NOMO-1 (cell line): ENCODE measurements around the gene CENPH.
"Not testable (repeated sequence)": the region's sequence is repeated elsewhere in the genome, so short reads cannot be mapped to it uniquely, and the experiment has no call there.

ENCODE experiments used
- DNase-seq, 2 experiments: peaks; one replicate each; lab custom pipeline; 2025; ENCODE audit not compliant: unreplicated experiment in 2 of 2; lab: John Stamatoyannopoulos, UW

Gene CENPH

DNA sequence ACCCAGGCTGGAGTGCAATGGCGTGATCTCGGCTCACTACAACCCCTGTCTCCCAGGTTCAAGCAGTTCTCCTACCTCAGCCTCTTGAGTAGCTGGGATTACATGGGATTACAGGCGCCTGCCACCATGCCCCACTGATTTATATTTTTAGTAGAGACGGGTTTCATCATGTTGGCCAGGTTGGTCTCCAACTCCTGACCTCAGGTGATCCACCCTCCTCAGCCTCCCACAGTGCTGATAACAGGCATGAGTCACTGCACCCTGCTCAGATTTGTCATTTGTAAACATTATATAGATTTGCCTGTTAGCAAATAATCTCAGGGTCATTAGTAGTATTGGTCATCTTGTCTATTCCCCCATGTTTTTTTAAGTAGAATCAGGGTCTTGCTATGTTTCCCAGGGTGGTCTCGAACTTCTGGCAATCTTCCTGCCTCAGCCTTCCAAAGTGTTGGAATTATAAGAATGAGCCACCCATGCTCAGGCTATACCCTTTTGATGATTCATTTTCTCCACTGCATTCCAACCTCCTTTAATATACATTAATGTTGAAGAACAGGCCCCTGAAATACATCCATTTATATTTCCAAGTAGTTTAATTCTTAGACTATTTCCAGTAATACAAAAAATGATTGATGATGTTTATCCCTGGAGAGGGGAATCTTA is 17.3 kb downstream of the CENPH start:
- no peak for DNase-seq

DNA sequence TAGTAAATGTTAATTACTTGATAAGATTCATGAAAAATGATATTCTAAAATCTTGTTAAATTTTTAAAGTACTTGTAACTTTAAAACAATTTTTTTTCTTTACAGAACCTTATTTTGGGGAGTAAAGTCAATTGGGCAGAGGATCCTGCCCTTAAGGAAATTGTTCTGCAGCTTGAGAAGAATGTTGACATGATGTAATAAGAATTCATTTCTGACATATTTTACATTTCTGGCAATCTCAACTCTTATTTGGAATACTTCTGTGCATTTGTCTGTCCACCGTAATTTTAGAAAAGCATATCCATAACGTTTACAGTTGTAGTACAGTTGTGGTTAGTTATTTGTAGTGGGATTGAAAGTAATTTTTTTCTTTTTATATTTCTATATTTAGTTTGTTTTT is 20.2 kb downstream of the CENPH start:
- DNase-seq, result no peak

DNA sequence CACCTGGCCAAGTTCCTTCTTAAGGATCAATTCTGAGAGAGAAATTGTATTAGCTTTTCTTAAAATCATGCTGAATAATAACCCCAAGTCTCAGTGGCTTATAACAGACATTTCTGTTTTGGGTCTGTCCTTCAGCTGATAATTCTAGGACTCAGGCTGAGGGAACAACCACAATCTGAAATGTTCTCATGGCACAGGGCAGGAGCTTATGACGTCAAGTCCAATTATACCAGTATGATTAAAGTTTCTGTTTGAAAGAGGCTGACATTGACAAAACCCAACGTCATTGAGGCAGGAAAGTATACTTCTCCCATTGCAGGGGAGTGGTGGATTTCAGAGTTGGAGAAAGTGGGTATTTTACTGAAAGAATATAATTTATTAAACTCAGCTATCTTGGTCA is 21.8 kb downstream of the CENPH start:
- no peak for DNase-seq

DNA sequence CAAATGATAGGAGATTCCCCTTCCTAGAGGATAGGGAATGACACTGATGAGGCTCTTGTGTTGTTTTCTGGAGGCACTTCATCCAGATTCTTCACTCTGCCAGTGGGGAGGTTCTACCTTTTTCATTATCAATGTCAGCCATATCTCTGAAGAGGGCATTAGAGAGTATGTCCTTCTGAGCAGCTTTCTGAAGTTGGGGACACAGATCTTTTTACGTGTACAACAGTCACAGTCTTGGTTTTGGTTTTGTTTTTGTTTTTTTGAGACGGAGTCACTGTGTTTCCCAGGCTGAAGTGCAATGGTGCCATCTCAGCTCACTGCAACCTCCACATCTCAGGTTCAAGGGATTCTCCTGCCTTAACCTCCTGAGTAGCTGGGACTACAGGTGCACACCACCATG is 22.6 kb downstream of the CENPH start:
- no peak for DNase-seq

DNA sequence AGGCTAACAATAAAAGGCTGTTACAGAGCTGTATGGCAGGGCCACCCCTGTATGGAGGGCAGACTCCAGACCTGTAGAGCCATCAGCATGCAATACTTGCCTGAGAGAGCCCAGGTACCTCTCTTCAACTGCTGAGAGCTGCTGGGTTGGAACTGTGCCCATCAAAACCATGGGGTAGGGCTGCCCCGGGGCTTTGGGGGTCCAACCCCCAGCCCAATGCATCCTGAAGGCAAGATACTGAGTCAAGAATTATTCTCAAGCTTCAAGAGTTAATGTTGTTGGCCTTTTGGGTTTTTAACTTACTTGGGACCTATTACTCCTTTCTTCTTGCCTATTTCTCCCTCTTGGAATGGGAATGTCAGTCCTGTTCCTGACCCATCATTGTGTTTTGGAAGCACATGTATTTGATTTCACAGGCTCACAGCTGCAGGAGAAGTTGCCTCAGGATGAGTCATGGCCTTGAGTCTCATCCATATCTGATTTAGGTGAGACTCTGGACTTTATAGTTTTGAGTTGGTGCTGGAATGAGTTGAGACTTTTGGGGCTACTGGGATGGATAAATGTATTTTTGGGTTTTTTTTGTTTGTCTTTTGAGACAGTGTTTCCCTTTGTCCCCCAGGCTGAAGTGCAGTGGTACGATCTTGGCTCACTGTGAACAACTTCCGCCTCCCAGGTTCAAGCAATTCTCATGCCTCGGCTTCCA is 24.3 kb downstream of the CENPH start:
- DNase-seq, result no peak

DNA sequence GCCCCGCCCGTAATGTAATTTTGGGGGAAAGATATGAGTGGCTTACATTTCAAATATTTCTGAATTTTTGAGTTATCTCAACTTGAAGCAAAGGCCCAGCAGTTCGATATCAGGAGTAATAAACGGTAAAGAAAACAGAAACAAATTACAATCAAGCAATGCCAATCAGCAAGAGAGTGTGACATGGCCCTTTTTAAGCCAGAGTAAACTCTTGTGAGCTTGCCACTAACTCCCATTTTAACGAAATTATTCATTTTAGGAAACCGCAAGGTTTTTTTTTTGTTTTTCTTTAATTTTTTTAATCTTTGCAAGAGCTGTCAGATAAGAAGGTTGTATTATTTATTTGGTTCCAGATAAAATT is 27.7 kb downstream of the CENPH start:
- DNase-seq, result no peak

DNA sequence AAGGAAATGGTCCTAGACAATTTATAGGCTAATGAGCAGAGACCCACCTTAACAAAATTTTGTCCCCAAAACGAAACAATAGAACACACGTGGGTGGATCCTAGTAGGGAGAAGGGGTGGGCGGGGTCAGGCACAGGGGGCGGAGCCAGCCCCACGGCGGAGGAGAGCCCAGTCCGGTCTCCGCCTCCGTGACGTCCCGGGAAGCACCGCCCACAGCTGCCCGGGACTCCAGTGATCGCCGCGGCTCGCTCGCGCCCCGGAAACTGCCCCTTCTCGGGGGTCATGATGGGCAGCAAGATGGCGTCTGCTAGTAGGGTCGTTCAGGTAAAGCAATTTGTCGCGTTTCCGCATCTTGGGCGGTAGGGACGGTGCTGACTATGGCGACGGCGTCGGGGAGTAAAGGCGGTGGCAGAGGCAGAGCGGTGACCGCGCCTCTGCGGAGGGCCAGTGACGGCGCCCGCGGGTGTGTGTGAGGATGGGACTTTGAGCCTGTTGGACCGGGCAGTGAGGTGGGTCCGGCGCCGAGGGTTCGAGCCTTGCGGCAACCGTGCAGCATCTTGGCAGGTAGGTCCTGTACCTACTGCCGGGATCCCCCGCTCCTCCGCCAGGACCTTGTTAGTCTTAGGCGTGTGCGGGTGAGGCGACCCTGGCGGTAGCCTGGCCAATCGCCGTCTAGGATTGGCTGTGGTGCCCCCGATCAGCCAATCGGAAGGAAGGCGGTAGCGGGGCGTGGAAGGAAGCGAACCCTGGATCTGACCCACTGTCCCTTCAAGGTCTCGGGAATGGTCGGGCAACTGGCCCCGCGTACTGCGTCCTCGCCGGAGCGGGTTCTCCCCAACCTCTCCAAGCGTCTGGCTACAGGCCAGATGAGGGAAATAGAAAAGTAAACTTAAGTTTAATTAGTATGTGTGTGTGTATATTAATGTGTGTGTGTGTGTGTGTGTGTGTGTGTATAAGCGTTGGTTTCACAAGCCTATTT is 28.5 kb downstream of the CENPH start:
- DNase-seq, result peak; percentile 90 to 93

DNA sequence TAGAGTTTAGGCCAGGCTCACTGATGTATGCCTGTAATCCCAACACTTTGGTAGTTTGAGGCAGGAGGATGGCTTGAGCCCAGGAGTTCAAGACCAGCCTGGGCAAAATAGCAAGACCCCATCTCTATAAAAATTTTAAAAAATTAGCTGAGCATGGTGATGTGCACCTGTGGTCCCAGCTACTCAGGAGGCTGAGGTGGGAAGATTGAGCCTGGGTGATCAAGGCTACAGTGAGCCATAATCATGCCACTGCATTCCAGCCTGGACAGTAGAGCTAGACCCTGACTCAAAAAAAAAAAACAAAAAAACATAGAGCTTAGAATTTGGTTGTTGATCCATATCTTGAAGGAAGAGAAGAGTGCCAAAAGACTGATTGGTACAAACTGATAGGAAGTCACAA is 30.6 kb downstream of the CENPH start:
- DNase-seq, result no peak

DNA sequence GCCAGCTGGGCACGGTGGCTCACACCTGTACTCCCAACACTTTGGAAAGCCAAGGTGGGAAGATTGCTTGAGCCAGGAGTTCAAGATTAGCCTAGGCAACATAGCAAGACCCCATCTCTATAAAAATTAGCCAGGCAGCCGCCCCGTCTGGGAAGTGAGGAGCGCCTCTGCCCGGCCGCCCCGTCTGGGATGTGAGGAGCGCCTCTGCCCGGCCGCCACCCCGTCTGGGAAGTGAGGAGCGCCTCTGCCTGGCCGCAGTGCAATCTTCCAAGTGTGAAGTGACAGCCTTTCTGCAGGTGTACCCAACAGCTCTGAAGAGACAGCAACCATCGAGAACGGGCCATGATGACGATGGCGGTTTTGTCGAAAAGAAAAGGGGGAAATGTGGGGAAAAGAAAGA is 31.0 kb downstream of the CENPH start:
- not testable (repeated sequence) for DNase-seq

DNA sequence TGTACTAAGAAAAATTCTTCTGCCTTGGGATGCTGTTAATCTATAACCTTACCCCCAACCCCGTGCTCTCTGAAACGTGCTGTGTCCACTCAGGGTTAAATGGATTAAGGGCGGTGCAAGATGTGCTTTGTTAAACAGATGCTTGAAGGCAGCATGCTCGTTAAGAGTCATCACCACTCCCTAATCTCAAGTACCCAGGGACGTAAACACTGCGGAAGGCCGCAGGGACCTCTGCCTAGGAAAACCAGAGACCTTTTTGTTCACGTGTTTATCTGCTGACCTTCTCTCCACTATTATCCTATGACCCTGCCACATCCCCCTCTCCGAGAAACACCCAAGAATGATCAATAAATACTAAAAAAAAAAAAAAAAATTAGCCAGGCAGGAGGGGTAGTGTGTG is 31.4 kb downstream of the CENPH start:
- DNase-seq, result not testable (repeated sequence)

DNA sequence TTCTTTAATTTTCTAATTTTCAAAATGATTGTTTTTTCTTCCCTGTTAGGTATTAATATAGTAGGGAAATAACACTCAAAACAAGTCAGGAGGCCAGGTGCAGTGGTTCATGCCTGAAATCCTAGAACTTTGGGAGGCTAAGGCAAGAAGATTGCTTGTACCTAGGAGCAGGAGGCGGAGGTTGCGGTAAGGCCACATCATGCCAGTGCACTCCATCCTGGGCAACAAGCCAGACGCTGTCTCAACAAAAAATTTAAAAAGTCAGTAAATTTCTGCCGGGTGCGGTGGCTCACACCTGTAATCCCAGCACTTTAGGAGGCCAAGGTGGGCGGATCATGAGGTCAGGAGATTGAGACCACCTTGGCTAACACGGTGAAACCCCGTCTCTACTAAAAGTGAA is 35.1 kb downstream of the CENPH start:
- no peak for DNase-seq

DNA sequence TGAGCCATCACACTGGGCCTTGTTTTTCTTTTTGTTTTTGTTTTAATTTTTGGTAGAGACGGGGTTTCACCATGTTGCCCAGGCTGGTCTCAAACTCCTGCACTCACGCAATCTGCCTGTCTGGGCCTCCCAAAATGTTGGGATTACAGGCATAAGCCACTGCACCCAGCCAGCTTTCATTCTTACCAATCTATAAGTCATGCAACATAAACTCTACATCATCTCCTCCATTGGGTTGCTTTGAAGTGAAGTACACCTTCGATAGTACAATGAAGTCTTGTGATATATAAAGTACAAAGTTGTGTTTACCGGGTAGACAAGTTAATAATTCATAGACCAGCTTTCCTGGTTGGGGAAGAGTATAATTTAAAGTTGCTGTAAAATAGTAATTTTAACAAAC is 36.5 kb downstream of the CENPH start:
- no peak for DNase-seq

DNA sequence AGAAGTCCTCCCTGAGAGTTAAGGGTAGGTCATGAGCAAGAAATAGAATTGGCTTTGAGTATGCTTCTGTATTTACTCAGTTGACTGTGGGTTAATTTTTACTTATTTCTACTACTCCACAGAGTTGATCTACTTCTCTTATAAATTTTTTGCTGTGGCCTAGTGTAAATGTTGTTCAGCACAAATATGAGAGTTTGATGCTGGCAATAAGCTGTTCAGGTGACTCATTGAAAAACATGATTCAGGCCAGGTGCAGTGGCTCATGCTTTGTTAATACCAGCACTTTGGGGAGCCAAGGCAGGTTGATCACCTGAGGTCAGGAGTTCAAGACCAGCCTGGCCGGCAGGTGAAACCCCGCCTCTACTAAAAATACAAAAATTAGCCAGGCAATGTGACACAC is 40.8 kb downstream of the CENPH start:
- no peak for DNase-seq

DNA sequence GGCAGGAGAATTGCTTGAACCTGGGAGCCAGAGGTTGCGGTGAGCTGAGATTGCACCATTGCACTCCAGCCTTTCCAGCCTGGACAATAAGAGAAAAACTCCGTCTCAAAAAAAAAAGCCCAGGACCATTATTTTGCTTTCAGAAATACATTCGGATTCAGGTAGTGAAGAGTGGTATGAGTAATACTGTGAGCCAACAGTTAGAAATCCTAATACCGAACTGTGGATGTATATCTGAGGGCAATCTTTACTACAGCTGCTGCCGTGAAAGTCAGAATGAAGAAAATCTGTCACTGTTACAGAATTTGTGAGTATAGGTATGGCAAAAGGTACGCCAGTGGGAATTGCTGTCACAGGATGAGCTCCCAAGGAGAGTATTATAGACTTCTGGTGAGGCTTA is 41.9 kb downstream of the CENPH start:
- no peak for DNase-seq

DNA sequence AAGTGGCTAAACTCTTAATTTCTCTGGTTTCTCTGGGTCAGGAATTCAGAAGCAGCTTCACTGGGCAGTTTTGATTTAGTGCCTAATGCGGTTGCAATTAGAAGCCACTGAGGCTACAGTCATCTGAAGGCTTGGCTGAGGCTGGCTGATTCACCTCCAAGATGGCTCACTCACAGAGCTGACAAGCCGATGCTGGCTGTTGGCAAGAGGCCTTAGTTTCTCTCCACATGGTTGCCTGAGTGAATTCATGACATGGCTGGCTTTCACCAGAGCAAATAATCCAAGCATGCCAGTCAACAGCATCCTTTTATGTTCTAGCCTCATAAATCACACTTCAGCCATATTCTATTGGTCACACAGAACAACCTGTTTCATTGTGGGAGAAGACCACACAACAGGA is 42.5 kb downstream of the CENPH start:
- no peak for DNase-seq

DNA sequence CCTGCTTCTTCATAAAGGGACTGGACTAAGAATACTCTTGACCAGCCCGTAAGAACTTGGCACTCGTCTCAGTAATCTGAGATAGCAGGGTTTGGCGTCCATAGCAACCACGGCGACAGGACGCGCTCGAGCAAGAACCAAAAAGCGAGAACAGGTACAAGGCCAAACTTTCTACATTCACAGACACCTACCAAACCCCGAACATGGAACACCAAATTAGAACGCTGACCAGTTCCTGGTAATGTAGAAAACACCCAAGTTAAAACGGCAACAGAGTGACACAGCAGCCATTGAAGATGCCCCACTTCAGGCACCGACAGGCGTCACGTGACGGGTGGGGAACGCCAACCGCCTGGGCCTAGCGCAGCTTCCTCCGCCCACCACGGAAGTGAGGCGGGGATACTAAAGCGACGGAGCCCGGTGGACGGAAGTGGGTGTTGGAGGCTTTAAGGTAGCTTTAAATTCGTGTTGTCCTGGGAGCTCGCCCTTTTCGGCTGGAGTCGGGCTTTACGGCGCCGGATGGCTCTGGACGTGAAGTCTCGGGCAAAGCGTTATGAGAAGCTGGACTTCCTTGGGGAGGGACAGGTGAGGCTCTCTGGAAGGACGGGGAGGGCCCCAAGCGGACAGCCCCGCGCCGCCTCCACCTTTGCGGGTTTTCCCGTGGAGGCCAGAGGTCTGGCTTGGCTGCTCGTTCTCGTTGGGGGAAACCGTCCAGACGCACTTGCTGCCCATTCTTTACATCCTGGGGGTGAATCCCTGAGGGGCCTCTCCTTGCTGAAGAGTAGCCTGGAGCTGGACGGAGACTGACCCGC is 45.3 kb downstream of the CENPH start, which contains the start of gene CDK7:
CDK7 (plus strand) TSS at position 430 of the 812 bp plus-strand sequence; CDS start at position 520, 90 bp downstream.
- peak; percentile 95 to 98 for DNase-seq

DNA sequence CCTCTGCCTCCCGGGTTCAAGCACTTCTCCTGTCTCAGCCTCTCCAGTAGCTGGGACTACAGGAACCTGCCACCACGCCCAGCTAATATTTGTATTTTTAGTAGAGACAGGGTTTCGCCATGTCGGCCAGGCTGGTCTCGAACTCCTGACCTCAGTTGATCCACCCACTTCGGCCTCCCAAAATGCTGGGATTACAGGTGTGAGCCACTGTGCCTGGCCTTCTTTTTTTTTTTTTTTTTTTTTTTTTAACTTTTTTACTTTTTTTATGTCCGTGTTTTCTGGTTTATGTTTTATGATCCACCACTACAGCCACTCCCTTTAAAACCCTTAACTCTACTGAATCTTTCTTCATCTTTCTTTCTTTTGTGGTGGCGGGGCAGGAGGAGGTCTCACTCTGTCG is 47.4 kb downstream of the CENPH start:
- DNase-seq, result not testable (repeated sequence)

DNA sequence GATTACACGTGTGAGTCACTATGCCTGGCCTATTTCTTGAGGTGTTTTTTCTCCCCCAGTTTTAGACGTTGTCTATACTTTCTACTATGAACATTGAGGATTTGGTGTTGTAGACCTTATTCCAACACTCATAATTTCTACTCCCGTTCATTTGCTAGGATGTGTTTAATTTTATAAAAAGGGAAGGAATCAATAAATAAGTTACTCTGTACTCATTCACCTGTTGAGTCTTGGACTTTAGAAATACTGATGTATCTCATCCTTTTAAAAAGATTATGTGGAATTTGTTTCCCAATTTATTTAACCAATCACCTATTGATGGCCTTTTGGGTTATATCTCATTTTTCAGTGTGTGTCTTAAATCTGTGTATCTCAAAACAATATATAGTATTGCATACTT is 48.5 kb downstream of the CENPH start:
- no peak for DNase-seq

DNA sequence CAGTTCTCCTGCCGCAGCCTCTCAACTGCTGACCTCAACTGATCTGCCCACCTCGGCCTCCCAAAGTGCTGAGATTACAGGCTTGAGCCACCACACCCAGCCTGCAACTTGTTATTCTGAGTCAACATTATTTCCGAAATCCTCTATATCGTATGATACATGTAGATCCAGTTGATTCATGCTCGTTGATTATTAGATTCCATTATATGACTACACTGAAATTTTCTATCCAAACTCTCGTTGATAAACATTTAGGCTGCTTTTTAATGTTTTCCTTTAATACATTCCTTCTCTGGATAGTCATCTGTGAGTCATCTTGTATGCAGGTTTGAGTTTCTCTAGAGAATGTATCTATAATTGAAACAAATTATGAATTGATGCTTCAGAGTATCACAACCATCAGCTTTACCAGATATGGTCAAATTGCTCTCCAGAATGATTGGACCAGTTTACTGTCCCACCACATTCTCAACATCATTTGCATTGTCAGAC is 49.4 kb downstream of the CENPH start:
- DNase-seq, result no peak

DNA sequence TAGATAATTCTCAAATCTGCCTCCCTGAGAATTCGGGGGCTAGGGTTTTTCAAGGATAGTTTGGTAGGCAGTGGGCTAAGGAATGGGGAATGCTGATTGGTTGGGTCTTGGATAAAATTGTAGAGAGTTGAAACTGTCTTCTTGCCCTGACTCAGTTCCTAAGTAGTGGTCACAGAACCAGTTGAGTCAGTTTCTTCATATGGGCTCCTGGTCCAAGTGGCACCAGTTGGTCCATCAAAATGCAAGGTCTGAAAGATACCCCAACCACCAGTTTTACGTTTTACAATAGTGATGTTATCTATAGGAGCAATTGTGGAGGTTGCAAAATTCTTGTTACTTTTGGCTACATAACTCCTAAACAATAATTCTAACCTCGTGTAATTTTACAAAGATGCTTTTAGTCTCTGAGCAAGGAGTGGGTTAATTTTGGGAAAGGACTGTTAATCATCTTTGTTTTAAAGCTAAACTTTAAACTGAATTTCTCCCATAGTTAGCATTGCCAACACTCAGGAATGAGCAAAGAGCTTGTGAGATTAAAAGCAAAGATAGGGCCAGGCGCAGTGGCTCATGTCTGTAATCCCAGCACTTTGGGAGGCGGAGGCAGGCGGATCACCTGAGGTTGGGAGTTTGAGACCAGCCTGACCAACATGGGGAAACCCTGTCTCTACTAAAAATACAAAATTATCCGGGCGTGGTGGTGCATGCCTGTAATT is 53.0 kb downstream of the CENPH start:
- no peak for DNase-seq
